ENCODE results near the gene DOCK1.

The DOCK1 gene

GRCh38 chr10:127444155-127444554 lies 538.9 kb downstream of the DOCK1 start:
- Histone ChIP-seq H3K9ac (ENCODE audit: low read depth, low read length, poor library complexity) (no peak overlapping the region), H3K14ac (ENCODE audit: low read length) (no peak overlapping the region), H3K4me1 (ENCODE audit: control insufficient read depth in 2 of 2, insufficient read depth in 1 of 2, low read depth in 1 of 2, low read length in 2 of 2) (no peaks in the 10 kb centered on the region), H2BK5ac (ENCODE audit: low read length) (no peak overlapping the region), H4K8ac (ENCODE audit: low read depth, low read length) (no peak overlapping the region), H2BK12ac (ENCODE audit: low read length) (no peak overlapping the region), H3K4me2 (ENCODE audit: insufficient read depth, low read length, poor library complexity, severe bottlenecking) (no peak overlapping the region), H3K36me3 (replicated peaks in 1 of 2; ENCODE audit: control insufficient read depth in 2 of 2, insufficient read depth in 2 of 2, low read length in 2 of 2) (peaks cover 18 to 85% of the 10 kb centered on the region in 2 donors), H3K4me3 (ENCODE audit: low read length in 2 of 2) (no peak overlapping the region), H2AFZ (ENCODE audit: low read length) (no peak overlapping the region), H3K23ac (ENCODE audit: low read depth, low read length, poor library complexity) (no peak overlapping the region), H2AK5ac (ENCODE audit: low read depth, low read length) (no peak overlapping the region), H3K79me1 (ENCODE audit: low read depth, low read length) (no peaks in the 10 kb centered on the region), H3K27me3 (ENCODE audit: control insufficient read depth in 3 of 3, insufficient read depth in 3 of 3, low read depth in 1 of 3, low read length in 3 of 3) (no peaks in the 10 kb centered on the region), H3K4ac (ENCODE audit: low read length) (no peak overlapping the region), H3K27ac (replicated peaks; ENCODE audit: low read length) (no peak overlapping the region), H3K18ac (ENCODE audit: low read length) (no peak overlapping the region), H2BK120ac (ENCODE audit: low read depth, low read length) (no peak overlapping the region), H4K91ac (ENCODE audit: low read depth, low read length, poor library complexity) (no peak overlapping the region), H2BK15ac (ENCODE audit: low read length) (no peak overlapping the region), H3K9me3 (replicated peaks in 1 of 2; ENCODE audit: control insufficient read depth in 2 of 2, insufficient read depth in 1 of 2, low read depth in 1 of 2, low read length in 2 of 2) (peaks cover 13 to 15% of the 10 kb centered on the region in 2 donors)
- no peak for DNase-seq (ENCODE audit: low spot score)
- no CpG with 5 or more reads among the region's 13 CpGs for WGBS, 2 donors (ENCODE audit: extremely low coverage in 2 of 2, insufficient read length in 2 of 2, insufficient replicate concordance in 1 of 2)

DNA sequence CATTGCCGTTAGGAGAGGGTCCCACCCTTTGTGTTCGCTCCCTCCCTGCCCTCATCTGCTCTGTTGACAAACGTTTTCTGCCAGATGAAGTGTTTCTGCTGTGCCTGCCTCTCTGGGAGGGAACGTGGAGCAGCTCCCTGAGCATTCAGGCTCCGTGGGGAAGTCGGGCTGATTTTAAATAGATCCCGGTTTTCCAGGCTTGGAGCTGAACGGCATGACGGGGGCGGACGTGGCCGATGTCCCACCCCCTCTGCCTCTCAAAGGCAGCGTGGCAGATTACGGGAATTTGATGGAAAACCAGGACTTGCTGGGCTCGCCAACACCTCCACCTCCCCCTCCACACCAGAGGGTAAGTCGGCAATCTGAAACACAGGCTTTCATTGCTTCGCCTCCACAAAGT lies 542.0 kb downstream of the DOCK1 start:
- H2BK12ac ChIP-seq (ENCODE audit: low read length): no peak overlapping the region
- no peak overlapping the region for H3K4me2 ChIP-seq (ENCODE audit: insufficient read depth, low read length, poor library complexity, severe bottlenecking)
- H3K14ac ChIP-seq (ENCODE audit: low read length): no peak overlapping the region

DNA sequence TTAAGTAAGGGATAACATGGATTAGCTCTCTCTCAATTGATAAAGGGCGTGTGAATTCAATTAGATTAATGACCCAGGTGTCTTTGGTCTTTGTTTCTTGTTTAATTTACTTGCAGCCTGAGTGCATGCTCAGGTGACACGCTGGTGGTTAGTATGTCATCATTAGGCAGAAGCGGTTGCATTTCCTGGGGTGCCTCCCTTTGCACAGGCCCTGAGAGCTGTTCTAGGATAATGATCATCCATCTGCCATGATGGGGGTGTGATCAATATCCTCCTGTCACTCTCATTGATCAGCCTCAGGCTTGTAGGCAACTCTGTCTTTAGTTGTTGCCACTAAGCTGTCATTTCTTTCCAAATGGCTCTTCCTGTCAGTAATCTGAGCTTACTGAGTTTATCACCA lies 544.3 kb downstream of the DOCK1 start:
- Histone ChIP-seq H3K27me3 (ENCODE audit: control insufficient read depth in 3 of 3, insufficient read depth in 3 of 3, low read depth in 1 of 3, low read length in 3 of 3) (no peaks in the 10 kb centered on the region), H2AK5ac (ENCODE audit: low read depth, low read length) (no peak overlapping the region), H2BK120ac (ENCODE audit: low read depth, low read length) (no peak overlapping the region), H3K23ac (ENCODE audit: low read depth, low read length, poor library complexity) (no peak overlapping the region), H4K8ac (ENCODE audit: low read depth, low read length) (no peak overlapping the region), H2BK15ac (ENCODE audit: low read length) (no peak overlapping the region), H3K4me2 (ENCODE audit: insufficient read depth, low read length, poor library complexity, severe bottlenecking) (no peak overlapping the region), H3K4me3 (ENCODE audit: low read length in 2 of 2) (no peak overlapping the region), H3K4ac (ENCODE audit: low read length) (no peak overlapping the region), H2BK12ac (ENCODE audit: low read length) (no peak overlapping the region), H3K14ac (ENCODE audit: low read length) (no peak overlapping the region), H3K27ac (replicated peaks; ENCODE audit: low read length) (no peak overlapping the region), H3K79me1 (ENCODE audit: low read depth, low read length) (no peaks in the 10 kb centered on the region), H3K4me1 (ENCODE audit: control insufficient read depth in 2 of 2, insufficient read depth in 1 of 2, low read depth in 1 of 2, low read length in 2 of 2) (no peaks in the 10 kb centered on the region), H3K36me3 (replicated peaks in 1 of 2; ENCODE audit: control insufficient read depth in 2 of 2, insufficient read depth in 2 of 2, low read length in 2 of 2) (peaks cover 6 to 58% of the 10 kb centered on the region in 2 donors), H3K9ac (ENCODE audit: low read depth, low read length, poor library complexity) (no peak overlapping the region), H2BK5ac (ENCODE audit: low read length) (no peak overlapping the region), H2AFZ (ENCODE audit: low read length) (no peak overlapping the region), H3K9me3 (replicated peaks in 1 of 2; ENCODE audit: control insufficient read depth in 2 of 2, insufficient read depth in 1 of 2, low read depth in 1 of 2, low read length in 2 of 2) (no peaks in the 10 kb centered on the region), H3K18ac (ENCODE audit: low read length) (no peak overlapping the region), H4K91ac (ENCODE audit: low read depth, low read length, poor library complexity) (no peak overlapping the region)
- no CpG with 5 or more reads among the region's 3 CpGs for WGBS, 2 donors (ENCODE audit: extremely low coverage in 2 of 2, insufficient read length in 2 of 2, insufficient replicate concordance in 1 of 2)
- no peak for DNase-seq (ENCODE audit: low spot score)

More for the DNA sequence above, 542.0 kb downstream of the DOCK1 start:
- no peaks in the 10 kb centered on the region for H3K27me3 ChIP-seq (ENCODE audit: control insufficient read depth in 3 of 3, insufficient read depth in 3 of 3, low read depth in 1 of 3, low read length in 3 of 3)
- WGBS, 2 donors (ENCODE audit: extremely low coverage in 2 of 2, insufficient read length in 2 of 2, insufficient replicate concordance in 1 of 2): no CpG with 5 or more reads among the region's 17 CpGs
- H3K23ac ChIP-seq (ENCODE audit: low read depth, low read length, poor library complexity): no peak overlapping the region
- H4K91ac ChIP-seq (ENCODE audit: low read depth, low read length, poor library complexity): no peak overlapping the region
- no peak overlapping the region for H2BK15ac ChIP-seq (ENCODE audit: low read length)
- no peak overlapping the region for H3K9ac ChIP-seq (ENCODE audit: low read depth, low read length, poor library complexity)
- H3K4me3 ChIP-seq (ENCODE audit: low read length in 2 of 2): no peak overlapping the region
- no peak overlapping the region for H2AFZ ChIP-seq (ENCODE audit: low read length)
- no peak overlapping the region for H4K8ac ChIP-seq (ENCODE audit: low read depth, low read length)
- no peak overlapping the region for H3K4ac ChIP-seq (ENCODE audit: low read length)
- H3K36me3 ChIP-seq (replicated peaks in 1 of 2; ENCODE audit: control insufficient read depth in 2 of 2, insufficient read depth in 2 of 2, low read length in 2 of 2): peaks cover 15 to 74% of the 10 kb centered on the region in 2 donors
- no peak overlapping the region for H2BK120ac ChIP-seq (ENCODE audit: low read depth, low read length)
- H2AK5ac ChIP-seq (ENCODE audit: low read depth, low read length): no peak overlapping the region
- no peak overlapping the region for H3K27ac ChIP-seq (replicated peaks; ENCODE audit: low read length)
- DNase-seq (ENCODE audit: low spot score): no peak
- H3K79me1 ChIP-seq (ENCODE audit: low read depth, low read length): no peaks in the 10 kb centered on the region
- no peak overlapping the region for H2BK5ac ChIP-seq (ENCODE audit: low read length)
- H3K9me3 ChIP-seq (replicated peaks in 1 of 2; ENCODE audit: control insufficient read depth in 2 of 2, insufficient read depth in 1 of 2, low read depth in 1 of 2, low read length in 2 of 2): peaks cover 13 to 14% of the 10 kb centered on the region in 2 donors
- no peaks in the 10 kb centered on the region for H3K4me1 ChIP-seq (ENCODE audit: control insufficient read depth in 2 of 2, insufficient read depth in 1 of 2, low read depth in 1 of 2, low read length in 2 of 2)
- H3K18ac ChIP-seq (ENCODE audit: low read length): no peak overlapping the region

DNA sequence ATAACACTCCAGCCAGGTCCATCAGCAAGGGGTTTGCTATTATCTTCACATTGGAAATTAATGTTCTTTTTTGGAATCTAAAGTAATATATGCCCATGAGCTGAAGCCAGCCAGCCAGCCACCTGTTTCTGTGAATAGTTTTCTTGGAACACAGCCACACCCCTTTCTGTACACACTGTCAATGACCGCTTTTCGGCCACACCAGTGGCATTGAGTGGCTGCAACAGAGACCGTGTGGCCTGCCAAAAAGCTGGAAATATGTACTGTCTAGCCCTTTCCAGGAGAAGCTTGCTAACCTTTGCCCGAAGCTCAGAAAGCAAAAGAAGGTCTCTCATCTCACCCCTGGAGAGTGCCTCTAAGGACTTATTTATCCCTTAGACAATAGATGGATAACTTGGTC lies 545.4 kb downstream of the DOCK1 start:
- no CpG with 5 or more reads among the region's 4 CpGs for WGBS, 2 donors (ENCODE audit: extremely low coverage in 2 of 2, insufficient read length in 2 of 2, insufficient replicate concordance in 1 of 2)
- Histone ChIP-seq H2BK120ac (ENCODE audit: low read depth, low read length) (no peak overlapping the region), H3K36me3 (replicated peaks in 1 of 2; ENCODE audit: control insufficient read depth in 2 of 2, insufficient read depth in 2 of 2, low read length in 2 of 2) (peaks cover 2 to 46% of the 10 kb centered on the region in 2 donors), H3K23ac (ENCODE audit: low read depth, low read length, poor library complexity) (no peak overlapping the region), H2BK12ac (ENCODE audit: low read length) (no peak overlapping the region), H3K27me3 (ENCODE audit: control insufficient read depth in 3 of 3, insufficient read depth in 3 of 3, low read depth in 1 of 3, low read length in 3 of 3) (no peaks in the 10 kb centered on the region), H2AFZ (ENCODE audit: low read length) (no peak overlapping the region), H3K9me3 (replicated peaks in 1 of 2; ENCODE audit: control insufficient read depth in 2 of 2, insufficient read depth in 1 of 2, low read depth in 1 of 2, low read length in 2 of 2) (peaks cover 0 to under 1% of the 10 kb centered on the region in 2 donors), H3K79me1 (ENCODE audit: low read depth, low read length) (no peaks in the 10 kb centered on the region), H3K14ac (ENCODE audit: low read length) (no peak overlapping the region), H3K27ac (replicated peaks; ENCODE audit: low read length) (no peak overlapping the region), H2BK15ac (ENCODE audit: low read length) (no peak overlapping the region), H2BK5ac (ENCODE audit: low read length) (no peak overlapping the region), H4K91ac (ENCODE audit: low read depth, low read length, poor library complexity) (no peak overlapping the region), H3K4me2 (ENCODE audit: insufficient read depth, low read length, poor library complexity, severe bottlenecking) (no peak overlapping the region), H3K9ac (ENCODE audit: low read depth, low read length, poor library complexity) (no peak overlapping the region), H4K8ac (ENCODE audit: low read depth, low read length) (no peak overlapping the region), H3K4me1 (ENCODE audit: control insufficient read depth in 2 of 2, insufficient read depth in 1 of 2, low read depth in 1 of 2, low read length in 2 of 2) (no peaks in the 10 kb centered on the region), H3K4ac (ENCODE audit: low read length) (no peak overlapping the region), H3K18ac (ENCODE audit: low read length) (no peak overlapping the region), H3K4me3 (ENCODE audit: low read length in 2 of 2) (no peak overlapping the region), H2AK5ac (ENCODE audit: low read depth, low read length) (no peak overlapping the region)
- no peak for DNase-seq (ENCODE audit: low spot score)

Measured in neuronal stem cell (in vitro differentiated cells).